Right forelimb (tissue), 1 donor: Measurements from ENCODE around the gene OR5D18.
"Not testable (repeated sequence)": the region's sequence is repeated elsewhere in the genome, so short reads cannot be mapped to it uniquely, and the experiment has no call there.

Experiments used
- DNase-seq: peaks from one replicate; pipeline ENCODE4 v3.0.0-alpha.2; 2018

The OR5D18 gene

DNA sequence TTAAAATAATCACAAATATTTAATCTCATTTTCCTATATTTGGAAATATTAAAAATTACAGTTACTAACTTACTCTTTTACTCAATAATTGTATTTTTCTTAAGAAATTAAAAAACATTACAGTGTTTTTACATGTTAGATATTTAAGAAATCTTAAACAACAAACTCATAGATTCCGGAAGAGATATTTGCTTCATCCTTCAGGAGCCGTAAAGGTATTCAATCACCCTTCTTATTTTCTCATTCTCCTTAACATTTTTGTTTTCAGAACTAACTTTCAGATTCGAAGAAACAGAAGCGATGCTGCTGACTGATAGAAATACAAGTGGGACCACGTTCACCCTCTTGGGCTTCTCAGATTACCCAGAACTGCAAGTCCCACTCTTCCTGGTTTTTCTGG is at the start of gene OR5D18:
Gene OR5D18, plus strand, starts transcription at position 301 of the 400 bp plus-strand sequence. Its CDS starts 0 bp downstream, at position 301.
- no peak for DNase-seq

DNA sequence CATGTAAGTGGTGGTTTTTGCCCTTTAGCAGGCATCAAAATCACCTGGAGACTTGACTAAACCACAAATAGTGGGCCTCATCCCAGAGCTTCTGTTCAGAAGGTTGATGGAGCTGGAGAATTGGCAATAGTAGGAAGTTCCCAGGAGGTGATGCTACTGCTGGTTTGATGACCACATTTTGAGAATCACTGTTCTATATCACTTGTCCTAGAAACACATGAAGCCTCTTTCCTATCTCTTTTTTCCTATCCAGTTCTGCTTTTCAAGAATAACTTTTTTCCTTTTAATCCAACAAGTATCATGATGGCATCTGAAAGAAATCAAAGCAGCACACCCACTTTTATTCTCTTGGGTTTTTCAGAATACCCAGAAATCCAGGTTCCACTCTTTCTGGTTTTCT is 46.3 kb upstream of the OR5D18 start, which contains the start of gene OR5D13:
Gene OR5D13, plus strand, starts transcription at position 301 of the 400 bp plus-strand sequence. Its CDS starts 0 bp downstream, at position 301.
- DNase-seq, result no peak

DNA sequence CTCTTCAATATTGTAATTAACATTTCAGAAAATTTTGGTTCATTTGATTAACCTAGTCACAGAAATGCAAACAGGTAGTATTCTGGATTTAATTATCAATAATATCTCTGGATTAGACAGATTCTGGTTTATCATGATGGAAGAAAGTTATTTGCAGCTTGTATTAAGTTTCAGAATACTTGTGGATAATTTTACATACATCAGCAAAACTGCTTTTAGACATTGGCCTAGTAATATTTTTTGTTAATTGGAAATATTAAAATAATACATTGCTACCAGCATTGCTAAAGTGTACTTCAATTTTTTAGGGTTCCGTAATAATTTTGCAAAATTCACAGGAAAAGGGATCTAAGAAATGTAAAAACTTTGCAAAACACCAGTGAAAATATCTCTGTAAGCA is 27.8 kb upstream of the OR5D18 start:
- DNase-seq, result no peak

DNA sequence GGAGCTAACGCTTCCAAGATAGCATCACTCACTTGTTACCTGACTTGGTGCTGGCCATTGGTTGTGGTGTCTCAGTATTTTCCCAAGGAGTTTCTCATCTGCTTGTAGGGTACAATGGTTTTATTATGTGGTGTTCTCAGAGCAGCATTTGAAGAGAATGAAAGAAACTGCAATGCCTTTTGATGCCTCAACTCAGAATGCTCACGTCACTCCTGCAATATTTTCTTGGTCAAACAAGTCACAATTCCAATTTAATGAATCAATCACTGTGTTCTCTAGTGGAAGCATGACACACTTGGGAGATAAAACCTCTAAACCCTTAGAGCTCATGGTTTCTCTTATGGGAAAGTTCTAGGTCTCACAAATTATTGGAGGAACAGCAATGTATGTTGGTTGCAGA is 26.1 kb upstream of the OR5D18 start:
- DNase-seq, result no peak

DNA sequence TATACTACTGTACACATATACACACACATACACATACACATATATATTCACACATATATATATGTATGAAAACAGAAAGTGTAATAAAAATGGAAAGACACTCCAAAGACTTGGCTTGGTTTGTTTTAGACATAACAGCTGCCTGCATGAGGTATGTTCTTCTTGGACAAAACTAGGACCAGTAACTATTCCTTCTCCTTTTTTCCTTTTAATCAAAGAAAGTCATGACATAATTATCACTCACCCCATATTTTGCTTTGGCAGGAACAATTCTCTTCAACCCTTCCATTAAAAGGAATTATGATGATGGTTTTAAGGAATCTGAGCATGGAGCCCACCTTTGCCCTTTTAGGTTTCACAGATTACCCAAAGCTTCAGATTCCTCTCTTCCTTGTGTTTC is 24.2 kb upstream of the OR5D18 start, which contains the start of gene OR5D14:
Gene OR5D14, plus strand, starts transcription at position 301 of the 400 bp plus-strand sequence. Its CDS starts 0 bp downstream, at position 301.
- DNase-seq, result no peak

DNA sequence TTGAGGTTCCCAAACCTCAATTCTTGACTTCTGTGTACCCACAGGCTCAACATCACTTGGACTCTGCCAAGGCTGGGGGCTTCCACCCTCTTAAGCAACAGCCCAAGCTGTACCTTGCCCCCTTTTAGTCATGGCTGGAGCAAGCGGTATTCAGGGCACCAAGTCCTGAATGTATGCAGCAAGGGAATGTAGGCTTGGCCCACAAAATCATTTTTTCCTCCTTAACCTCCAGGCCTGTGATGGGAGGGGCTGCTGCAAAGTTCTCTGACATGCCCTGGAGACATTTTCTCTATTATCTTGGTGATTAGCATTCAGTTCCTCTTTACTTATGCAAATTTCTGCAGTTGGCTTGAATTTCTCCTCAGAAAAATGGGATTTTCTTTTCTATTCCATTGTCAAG is 13.2 kb upstream of the OR5D18 start:
- DNase-seq, result no peak

DNA sequence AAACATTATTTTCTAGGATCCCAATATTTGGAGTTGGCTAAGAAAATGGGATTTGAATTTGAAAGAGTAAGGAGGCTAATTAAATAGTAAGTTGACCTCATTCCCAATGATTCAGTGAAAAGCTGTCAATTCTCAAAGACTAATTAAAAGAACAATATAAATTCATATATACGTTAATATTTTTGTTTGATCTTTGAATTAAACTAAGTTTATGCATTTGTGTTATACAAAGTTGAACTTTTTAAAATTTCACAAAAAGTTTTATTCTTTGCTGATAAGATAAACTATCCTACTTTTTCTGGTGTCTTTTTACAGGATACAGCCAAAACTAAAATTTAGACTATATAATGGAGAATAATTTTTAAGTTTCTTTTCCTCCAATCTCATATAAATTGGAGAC is 8.4 kb upstream of the OR5D18 start, which contains the start of gene OR5L1:
Gene OR5L1, plus strand, starts transcription at position 301 of the 400 bp plus-strand sequence. CDS start 100 bp downstream, outside the sequence.
- no peak for DNase-seq

DNA sequence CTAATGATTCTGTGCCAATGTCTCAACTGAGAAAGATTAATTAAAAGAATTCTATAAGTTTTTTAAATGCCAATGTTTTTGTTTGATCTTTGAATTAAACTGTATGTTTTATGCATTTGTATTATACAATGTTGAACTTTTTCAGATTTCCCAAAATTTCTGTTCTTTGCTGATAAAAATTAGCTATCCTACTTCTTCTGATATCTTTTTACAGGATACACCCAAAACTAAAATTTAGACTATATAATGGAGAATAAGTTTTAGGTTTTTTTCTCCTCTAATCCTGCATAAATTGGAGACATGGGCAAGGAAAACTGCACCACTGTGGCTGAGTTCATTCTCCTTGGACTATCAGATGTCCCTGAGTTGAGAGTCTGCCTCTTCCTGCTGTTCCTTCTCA is 7.5 kb downstream of the OR5D18 start, which contains the start of gene OR5L2:
Gene OR5L2, plus strand, starts transcription at position 301 of the 400 bp plus-strand sequence. Its CDS starts 0 bp downstream, at position 301.
- DNase-seq, result no peak

DNA sequence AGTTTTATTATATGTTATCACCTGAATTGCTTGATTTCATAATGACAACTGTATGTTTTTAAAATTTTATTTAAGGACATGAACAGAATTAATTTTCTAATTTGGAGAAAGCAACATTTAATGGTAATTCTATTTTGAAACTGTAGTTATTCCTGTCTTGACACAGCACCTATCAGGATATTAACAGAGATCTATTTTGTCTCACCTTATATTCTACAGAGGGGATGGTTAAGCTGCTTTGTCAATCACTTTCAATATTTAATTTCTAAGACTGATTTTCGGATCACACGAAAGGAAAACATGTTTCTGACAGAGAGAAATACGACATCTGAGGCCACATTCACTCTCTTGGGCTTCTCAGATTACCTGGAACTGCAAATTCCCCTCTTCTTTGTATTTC is 19.0 kb downstream of the OR5D18 start, which contains the start of gene OR5D16:
Gene OR5D16, plus strand, starts transcription at position 301 of the 400 bp plus-strand sequence. Its CDS starts 0 bp downstream, at position 301.
- DNase-seq, result no peak

DNA sequence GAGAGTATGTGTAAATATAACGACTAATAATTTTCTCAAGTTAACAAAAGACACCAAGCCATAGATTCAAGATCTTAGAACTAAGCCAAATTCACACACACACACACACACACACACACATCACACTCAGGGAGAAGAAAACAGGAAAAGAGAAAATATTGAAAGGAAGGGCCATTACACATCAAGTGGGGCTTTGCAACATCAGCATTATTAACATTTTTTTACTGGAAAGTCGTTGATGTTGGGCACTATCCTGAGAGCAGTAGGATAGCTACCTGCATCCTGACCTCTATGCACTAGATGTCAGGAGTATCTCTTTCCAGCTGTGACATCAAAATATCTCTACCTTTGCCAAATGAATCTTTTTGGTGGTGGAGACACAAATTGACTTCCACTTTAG is 28.0 kb downstream of the OR5D18 start:
- DNase-seq, result no peak

DNA sequence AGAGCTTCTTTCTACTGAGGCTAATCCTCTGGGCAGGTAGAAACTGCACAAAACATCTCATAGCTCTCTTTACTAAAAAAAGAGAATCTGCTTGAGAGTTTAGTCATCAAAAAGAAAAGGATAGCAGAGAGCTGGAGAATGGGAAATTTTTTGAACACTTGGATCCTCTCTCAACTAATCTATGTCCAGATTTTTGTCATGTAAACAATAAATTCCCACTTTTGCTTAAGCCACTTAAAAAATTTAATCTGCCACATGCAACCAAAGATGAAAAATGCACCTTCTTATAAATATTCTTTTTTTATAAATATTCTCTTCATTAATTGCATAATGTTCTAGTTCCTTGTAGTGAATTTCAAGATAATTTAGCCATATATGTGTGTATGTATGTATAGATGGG is 29.6 kb downstream of the OR5D18 start:
- DNase-seq, result no peak

DNA sequence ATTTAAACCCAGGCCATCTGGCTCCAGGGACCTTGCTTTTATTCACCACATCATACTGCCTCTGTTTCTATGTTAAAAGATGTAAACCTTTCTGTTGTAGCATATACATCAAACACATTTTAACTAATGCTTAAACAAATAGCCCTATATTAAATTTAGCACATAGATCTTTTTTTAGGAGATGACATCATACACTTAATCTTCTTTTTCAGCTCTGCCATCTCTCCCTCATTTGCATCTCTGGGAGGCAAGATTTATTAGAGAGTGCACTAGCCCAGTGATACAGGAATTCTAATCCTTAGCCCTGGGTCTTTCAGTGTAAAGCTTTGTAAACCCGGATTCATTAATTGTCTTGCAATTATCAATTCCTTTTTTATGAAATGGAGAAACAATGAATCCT is 32.7 kb downstream of the OR5D18 start:
- DNase-seq, result no peak

DNA sequence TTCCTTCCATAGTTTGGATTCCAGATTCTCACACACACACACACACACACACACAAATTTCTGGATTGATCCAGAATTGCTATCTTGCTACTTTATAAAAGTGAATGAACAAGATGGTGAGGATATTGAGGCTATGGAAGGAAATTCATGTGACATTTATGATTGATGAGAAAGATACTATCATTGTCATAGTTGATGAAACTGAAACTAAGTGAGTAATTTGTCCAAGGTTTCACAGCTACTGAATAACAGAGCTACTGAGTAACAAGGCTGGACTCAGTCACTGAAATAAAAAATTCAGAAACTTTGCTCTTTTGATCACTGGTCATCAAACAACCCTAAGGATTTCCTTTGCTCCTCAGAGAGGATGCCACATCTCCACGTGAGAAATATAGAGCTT is 35.3 kb downstream of the OR5D18 start:
- DNase-seq, result no peak

DNA sequence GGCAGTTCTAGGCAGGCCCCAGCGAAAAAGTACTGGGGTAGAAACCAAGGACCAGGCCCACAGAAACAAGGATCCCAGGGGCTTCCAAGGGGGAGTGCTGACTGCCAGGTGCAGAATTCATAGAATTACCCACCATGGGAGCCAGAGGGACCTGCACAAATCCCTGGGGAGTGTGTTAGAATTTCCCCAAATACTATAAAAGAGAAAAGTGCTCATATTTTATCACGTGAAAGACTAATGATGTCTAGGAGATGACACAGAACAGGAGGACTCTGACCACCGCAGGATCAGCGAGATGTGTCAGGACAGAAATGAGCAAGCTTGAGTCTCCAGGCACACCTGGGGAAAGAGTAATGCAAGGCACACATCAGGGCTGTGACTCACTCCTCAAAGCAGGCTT is 47.9 kb downstream of the OR5D18 start:
- not testable (repeated sequence) for DNase-seq
